HT1080 (cell line): ENCODE data around the gene CSN1S1. TPM values are rescaled to one million over a fixed set of nuclear protein-coding genes. Genes with fewer than 3 reads are reported as not detected.

Experiments
- DNase-seq: peaks from one replicate; pipeline ENCODE4 v3.0.0-alpha.2; 2015; ENCODE audit warnings: low read depth
- total RNA-seq: library from RNA; depleted of rRNA; stranded (reverse); fragments of >200 nt; shearing (Covaris generic); gene quantifications from 2 replicates; pipeline ENCODE4 v1.2.3, GENCODE V29; 2014; rRNA removed

The CSN1S1 gene
- total RNA-seq, 1 experiment from 2014 or later, result not detected

GRCh38 chr4:69991016-69991415, 60.1 kb downstream of the CSN1S1 start:
- no peak for DNase-seq

- no peak for DNase-seq
Observed at GRCh38 chr4:69994782-69995181, 63.9 kb downstream of the CSN1S1 start.

- DNase-seq, result peak; percentile 28
Observed at GRCh38 chr4:69995526-69996016, 64.7 kb downstream of the CSN1S1 start, which contains the start of gene STATH. Gene STATH, plus strand, starts transcription at chr4:69995966. Its CDS starts 2,472 bp downstream, at chr4:69998438.

Other genes starting within 250 kb of the CSN1S1 start
- 0.19 and 0.27 TPM in 2 replicates for gene SULT1B1, start 170.4 kb upstream of the CSN1S1 start, total RNA-seq
- 0.11 TPM in 1 of 2 replicates, not detected in the other for gene SULT1E1, start 70.9 kb upstream of the CSN1S1 start, total RNA-seq
- gene CSN2, start 34.7 kb downstream of the CSN1S1 start, total RNA-seq, result not detected in 2 replicates
- not detected in 2 replicates for gene STATH, start 64.9 kb downstream of the CSN1S1 start, total RNA-seq
- 0.80 and 1.1 TPM in 2 replicates for gene HTN3, start 97.4 kb downstream of the CSN1S1 start, total RNA-seq
- gene HTN1, start 119.4 kb downstream of the CSN1S1 start, total RNA-seq, result 0.19 TPM in 1 of 2 replicates, not detected in the other
- gene PRR27, start 223.2 kb downstream of the CSN1S1 start, total RNA-seq, result not detected in 2 replicates